ENCODE data around the gene GLI3.

GLI3 gene

DNA sequence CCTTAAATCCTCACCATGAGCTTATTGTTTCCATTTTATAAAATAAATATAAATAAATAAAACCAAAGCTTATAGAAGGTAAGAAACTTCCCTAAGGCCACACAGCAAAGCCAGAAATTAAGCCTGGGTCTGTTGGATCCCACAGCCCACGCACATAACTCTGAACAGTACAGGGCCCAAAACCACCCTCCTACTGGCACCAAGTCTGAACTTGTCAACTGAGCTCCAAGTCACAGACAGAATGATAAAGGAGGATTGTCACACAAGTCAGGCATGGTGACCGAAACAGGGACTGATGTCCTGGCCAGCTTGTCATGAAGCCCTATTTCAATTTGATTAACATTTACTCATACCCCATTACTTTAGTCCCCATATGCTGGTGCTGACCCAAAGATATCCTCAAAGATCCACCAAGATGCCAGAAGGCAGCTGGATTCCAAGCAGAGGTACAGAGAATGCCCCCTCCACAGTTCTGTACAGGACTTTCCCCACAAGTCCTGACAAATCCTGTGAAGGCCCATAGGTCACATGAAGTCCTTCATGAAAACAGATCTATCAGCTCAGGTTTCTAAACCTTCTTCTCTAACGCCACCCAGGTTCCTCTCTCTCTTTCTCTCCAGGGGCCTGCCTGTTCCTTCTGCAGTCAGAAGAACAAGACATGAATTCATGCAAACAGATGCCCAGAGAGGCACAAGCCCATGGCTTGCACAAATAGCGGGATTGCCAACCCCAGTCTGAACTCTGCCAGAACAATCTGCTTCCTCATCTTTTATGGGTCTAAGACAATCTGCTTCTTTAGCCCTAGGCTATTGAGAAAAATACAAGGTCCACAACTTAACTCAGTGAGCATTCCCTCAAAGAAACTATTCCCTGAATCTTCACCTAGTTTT is 60.9 kb downstream of the GLI3 start:
- no peak for DNase-seq (ENCODE audit: low read depth, low spot score)

DNA sequence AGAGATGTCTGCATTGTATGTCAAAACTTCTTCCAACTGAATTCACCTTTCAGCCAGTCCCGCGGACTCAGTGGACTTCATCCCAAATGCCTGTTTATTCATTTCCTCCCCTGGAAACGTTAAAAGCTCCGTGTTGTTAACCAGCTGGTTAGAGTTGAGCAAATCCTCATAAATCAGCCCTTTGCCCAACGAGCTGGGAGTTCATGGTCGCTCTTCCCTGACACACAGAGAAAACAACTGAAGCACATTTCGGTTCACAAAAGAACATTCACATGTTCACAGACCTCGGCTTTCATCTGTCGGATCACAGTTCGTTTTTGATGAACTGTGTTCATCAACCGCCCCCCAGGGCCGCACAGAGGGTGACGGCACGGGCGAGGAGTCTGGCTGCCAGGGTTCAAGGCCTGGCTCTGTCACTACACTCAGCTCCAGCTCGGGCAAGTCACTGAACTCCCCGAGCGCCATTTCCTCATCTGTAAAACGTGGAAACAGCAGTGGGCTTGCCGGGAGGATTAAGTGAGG is 62.6 kb downstream of the GLI3 start:
- DNase-seq (ENCODE audit: low read depth, low spot score) = no peak

DNA sequence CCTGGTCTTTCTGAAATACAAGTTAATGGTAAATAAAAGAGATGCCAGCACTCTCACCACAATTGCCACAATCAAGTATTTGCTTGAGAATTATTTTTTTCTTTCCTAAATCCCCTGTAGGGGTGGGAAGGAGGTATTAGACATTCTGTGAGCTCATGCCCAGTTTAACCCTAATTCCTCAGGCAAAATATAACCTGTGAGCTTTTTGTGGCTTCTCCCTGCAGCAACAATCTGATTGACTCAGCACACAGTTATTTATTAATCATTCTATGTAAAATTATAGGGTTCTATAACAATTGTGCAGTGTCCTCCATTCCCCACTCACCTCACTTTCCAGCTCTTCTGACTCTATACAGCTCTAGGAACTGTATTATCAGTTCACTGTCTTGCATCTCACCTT is 66.3 kb downstream of the GLI3 start:
- no peak for DNase-seq (ENCODE audit: low read depth, low spot score)

DNA sequence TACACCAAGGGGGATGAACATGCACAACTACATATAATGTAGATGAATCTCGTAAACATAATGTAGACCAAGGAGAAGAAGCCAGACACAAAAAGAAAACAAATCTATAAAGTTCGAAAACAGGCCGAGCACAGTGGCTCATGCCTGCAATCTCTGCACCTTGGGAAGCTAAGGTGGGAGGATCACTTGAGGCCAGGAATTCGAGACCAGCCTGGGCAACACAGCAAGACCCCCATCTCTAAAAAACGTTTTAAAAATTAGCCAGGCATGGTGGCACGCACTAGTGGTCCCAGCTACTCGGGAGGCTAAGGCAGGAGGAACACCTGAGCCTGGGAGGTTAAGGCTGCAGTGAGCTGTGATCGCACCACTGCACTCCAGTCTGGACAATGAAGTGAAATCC is 68.5 kb downstream of the GLI3 start:
- DNase-seq (ENCODE audit: low read depth, low spot score) = no peak

DNA sequence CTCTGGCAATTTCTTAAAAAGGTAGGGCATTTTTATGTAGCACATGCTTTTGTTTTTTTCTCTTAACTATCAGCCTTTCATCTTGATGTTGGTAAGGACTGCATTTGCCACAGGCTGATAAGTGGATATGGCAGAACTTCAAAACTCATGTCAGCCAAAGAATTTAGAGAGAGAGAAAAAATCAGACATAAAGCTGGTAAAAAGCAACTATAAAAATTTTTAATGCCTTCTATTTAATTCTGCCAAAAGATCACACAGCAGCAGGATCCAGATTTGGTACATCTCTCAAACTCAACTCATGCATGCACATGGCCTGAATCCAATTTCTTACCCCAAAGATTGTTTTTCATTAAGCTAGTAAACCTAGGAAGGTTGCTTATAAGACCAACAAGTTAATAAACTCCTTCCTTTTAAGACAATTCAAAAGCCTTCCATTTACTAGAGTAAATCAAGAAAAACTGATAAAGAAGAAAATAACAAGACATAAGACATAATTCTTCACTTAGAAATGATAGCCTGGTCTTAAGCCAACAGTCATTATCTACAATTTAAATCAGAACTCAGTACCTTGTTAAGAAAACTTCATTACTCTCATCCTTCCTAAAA is 69.3 kb downstream of the GLI3 start:
- no peak for DNase-seq (ENCODE audit: low read depth, low spot score)

DNA sequence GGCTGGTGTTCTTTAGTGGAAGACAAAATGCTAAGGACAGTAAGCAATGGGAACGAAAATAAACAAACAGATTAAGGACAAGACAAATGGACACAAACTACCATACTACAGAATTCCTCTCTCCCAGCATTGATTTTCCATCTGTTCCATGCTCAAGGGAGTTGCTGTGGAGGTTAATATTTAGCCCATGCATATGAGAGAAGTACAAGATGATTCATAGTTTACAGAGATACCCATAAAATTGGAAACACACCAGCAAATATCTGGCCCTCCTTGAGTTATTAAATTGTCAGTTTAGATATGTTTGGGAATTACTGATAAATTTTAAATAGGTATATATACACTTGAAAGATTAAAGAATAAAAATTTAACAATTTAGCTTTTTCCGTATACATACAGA is 69.8 kb downstream of the GLI3 start:
- no peak for DNase-seq (ENCODE audit: low read depth, low spot score)

- DNase-seq (ENCODE audit: low read depth, low spot score) = no peak
Observed at GRCh38 chr7:42164881-42165428, 72.1 kb downstream of the GLI3 start.

- DNase-seq (ENCODE audit: low read depth, low spot score) = no peak
Observed at GRCh38 chr7:42162560-42163325, 74.3 kb downstream of the GLI3 start.

DNA sequence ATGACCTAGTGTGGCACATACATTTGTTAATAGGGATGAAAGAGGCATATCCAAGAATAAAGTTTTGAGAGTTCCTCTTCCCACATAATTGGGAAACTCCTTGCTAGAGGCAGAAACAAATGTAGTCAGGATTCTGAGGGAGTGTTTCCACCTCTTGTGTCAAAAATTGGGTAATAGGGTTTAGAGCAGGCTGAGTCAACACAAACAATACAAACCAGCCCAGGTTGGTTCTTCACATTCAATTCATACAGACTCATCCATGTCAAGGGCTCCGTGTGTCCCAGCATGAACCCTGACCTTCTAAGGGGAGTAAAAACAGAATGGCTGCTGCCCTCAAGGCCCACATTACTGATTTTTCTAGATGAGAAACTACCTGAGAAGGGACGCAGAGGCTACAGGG is 75.3 kb downstream of the GLI3 start:
- no peak for DNase-seq (ENCODE audit: low read depth, low spot score)

DNA sequence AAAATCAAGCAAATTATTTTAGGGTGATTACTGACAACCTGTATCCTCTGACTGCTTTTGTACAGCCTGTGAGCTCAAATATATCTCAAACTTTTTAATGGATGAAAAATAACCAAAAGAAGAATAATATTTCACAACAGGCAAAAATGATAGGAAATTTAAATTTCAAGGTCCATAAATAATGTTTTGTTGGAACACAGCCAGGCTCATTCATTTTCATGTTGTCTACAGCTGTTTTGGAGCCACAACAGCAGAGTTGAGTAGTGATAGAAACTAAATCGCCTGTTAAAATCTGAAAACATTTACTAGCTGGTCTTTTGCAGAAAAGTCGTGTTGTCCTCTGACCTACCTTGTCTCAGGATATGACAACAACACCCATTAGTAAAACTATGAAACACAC is 75.9 kb downstream of the GLI3 start:
- no peak for DNase-seq (ENCODE audit: low read depth, low spot score)

DNA sequence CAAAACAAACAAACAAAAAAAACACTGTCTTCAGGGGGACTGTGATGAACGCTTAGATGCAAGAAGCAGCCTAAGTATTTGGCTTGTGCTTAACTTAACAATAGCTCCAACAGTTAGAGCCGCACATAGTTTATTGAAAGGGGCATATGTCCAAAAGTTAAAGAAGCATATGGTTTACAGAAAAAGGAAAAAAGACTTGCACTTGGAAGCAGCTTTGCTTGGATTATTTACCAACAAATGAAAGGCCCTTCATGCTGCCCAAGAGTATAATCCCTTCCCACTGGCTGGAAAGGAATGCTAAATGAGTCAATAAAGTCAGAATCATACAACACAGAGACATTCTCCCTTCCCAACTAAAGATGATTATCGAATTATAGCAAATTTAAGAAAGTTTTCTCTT is 77.9 kb downstream of the GLI3 start:
- no peak for DNase-seq (ENCODE audit: low read depth, low spot score)

- no peak for DNase-seq (ENCODE audit: low read depth, low spot score)
Observed at GRCh38 chr7:42156967-42157721, 79.9 kb downstream of the GLI3 start.

DNA sequence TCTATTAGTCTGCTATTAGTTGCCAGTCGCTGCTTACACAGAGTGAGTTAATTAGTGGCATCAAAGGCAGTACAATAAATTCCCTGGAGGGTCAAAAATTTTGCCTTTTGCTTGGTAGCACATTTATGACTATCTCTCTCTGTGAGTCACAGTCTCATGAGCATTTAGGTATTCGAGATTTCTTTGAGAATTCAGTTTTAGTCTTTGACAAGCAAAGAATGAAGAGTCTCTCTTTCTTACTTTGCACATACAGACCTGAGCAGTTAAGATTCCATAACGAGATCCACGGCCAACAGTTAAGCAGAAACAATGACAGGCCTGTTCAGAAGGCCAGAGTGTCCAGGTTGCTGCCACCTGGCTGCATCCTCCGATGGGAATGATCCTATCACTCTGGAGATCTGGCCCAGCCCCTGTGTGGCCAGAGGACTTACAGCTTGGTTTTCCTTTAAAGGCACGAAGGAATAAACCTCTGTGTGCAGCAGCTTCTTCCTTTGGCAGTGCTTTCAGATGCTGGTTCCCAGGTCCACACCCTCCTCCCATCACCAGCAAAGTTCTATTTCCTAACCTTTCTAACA is 80.6 kb downstream of the GLI3 start:
- no peak for DNase-seq (ENCODE audit: low read depth, low spot score)

DNA sequence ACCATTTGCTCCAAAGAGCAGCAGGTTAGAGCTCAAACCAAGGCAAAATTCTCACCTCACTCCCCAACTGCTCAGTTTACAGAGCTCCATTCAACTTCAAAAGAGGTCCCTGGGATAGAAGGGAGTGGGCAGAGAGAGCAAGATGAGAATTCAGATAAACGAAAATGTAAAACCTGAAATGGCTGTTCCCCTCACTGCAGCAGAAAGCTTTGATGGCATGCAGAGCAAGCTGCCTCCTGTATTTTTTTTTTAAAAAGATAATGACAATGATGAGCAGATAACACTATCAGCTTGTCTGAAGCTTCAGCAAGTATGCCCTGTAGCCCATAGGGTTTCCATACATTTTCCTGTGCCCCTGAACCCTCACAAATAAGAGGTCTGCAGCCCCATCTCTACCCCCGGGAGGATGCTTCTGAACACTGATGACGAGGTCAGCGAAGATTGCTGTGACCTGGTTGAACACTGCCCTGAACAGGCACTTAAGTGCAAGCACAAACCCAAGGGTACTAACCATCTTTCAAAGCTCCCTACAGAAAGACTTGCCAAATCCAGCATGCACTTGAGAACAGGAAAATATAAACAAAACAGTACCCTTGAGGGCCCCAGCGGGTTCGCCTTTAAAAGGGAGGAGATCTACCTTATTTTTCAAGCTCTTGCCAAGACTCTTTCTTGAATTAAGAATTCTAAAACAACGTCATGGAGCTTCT is 81.3 kb downstream of the GLI3 start:
- DNase-seq (ENCODE audit: low read depth, low spot score) = no peak

- DNase-seq (ENCODE audit: low read depth, low spot score) = no peak
Observed at GRCh38 chr7:42154173-42154572, 82.8 kb downstream of the GLI3 start.

- DNase-seq (ENCODE audit: low read depth, low spot score) = no peak
Observed at GRCh38 chr7:42152329-42153205, 84.4 kb downstream of the GLI3 start.

DNA sequence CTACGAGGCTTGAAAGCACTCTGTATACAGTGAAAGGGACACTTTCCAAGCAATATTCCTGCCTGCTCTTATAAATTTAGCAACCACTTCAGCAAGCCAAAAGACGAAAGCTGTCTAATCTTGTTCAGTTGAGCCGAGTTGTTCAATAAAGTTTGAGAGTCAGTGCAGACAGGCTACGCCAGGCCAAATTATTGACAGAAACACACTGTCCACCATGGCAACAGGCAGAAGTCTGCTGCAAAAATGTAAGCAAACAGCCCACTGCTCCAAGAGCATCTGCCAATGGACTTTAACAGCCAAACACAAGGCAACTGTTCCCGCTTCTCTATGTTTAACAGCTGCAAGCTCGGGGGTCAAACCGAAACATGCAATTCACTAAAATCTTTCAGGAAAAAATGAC is 85.7 kb downstream of the GLI3 start:
- no peak for DNase-seq (ENCODE audit: low read depth, low spot score)

DNA sequence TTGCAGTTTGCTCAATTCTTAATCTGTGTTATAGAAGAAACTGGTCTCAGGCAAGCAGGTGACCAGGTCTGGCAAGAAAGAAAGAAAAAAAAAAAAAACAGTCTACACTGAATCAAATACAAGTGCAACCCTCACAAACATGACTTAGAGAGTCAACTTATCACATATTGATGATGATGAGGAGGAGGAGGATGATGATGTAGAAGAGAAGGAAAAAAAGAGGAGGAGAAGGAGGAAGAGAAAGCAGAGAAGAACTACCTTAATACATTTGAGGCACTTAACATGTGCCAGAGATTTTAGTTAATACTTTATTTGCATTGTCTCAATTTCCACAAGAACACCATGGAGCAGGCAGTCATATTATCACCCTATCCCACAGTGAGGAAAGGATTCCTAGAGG is 91.5 kb downstream of the GLI3 start:
- no peak for DNase-seq (ENCODE audit: low read depth, low spot score)

DNA sequence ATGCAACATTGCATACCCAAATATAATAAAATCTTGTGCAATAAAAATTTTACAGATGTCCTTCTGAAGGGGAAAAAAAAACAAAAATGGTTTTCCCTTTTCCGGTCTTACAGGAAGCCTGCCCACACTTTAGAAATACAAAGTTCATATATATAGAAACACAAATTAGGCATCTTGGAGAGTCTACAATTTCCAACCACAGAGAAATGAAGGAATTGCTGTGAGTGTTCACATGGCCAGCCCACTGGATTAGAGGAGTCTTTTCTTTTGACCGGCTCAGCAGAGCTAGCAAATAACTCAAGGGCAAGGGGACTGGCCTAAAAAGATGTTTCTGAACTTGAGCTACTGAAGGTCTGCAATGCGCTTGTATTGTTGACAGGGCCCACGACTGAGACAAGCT is 92.4 kb downstream of the GLI3 start:
- DNase-seq (ENCODE audit: low read depth, low spot score) = no peak

Measured in smooth muscle cell of the brain vasculature (primary cell).